ENCODE results near the gene WNK2. TPM values are rescaled to one million over a fixed set of nuclear protein-coding genes. Genes with fewer than 3 reads are reported as not detected.

The WNK2 gene
- total RNA-seq, 1 experiment from 2014 or later: 69.4 TPM

GRCh38 chr9:93180938-93181337 is 3.0 kb upstream of the WNK2 start:
- Histone ChIP-seq H4K20me1 (ENCODE audit: control insufficient read depth, insufficient read depth, insufficient read length) (no peaks in the 10 kb centered on the region), H2AK5ac (ENCODE audit: insufficient read length, low read length) (no peak overlapping the region), H4K91ac (ENCODE audit: insufficient read length, low read depth, low read length) (no peak overlapping the region), H3K79me2 (ENCODE audit: insufficient read depth, low read length) (no peaks in the 10 kb centered on the region; the same call in 1 of the 2 replicates), H3K9ac (ENCODE audit: extremely low read depth, insufficient read length, low read length) (no peak overlapping the region), H3K27ac (ENCODE audit: insufficient read length, low read depth, low read length) (no peak overlapping the region), H3K18ac (ENCODE audit: insufficient read length, low read depth, low read length) (no peak overlapping the region), H3K4me1 (ENCODE audit: insufficient read depth, low read length) (no peaks in the 10 kb centered on the region), H3K27me3 (ENCODE audit: insufficient read depth, low read length) (peaks cover 4% of the 10 kb centered on the region; the same call in 1 of the 2 replicates), H2BK5ac (ENCODE audit: insufficient read length, low read length) (no peak overlapping the region), H3K14ac (ENCODE audit: insufficient read depth, low read length) (no peak overlapping the region), H3T11ph (ENCODE audit: low read length) (no peak overlapping the region), H2BK120ac (ENCODE audit: low read depth, low read length, poor library complexity, severe bottlenecking) (no peak overlapping the region), H3K56ac (ENCODE audit: insufficient read length, low read depth, low read length) (no peak overlapping the region), H3K23me2 (ENCODE audit: insufficient read length, low read depth, low read length, poor library complexity, severe bottlenecking) (peaks cover 5% of the 10 kb centered on the region), H2BK20ac (ENCODE audit: low read depth, low read length, poor library complexity, severe bottlenecking) (no peak overlapping the region), H3K79me1 (ENCODE audit: insufficient read depth, low read depth, low read length, poor library complexity, severe bottlenecking) (no peaks in the 10 kb centered on the region), H3K4ac (ENCODE audit: low read depth, low read length) (no peak overlapping the region), H3K23ac (ENCODE audit: insufficient read length, low read depth, low read length) (no peak overlapping the region), H2BK12ac (ENCODE audit: insufficient read length, low read depth, low read length) (no peak overlapping the region), H2BK15ac (ENCODE audit: low read depth, low read length) (no peak overlapping the region), H4K5ac (ENCODE audit: insufficient read length, low read depth, low read length) (no peak overlapping the region), H3K9me3 (ENCODE audit: control insufficient read depth, low read depth, low read length) (no peaks in the 10 kb centered on the region), H4K8ac (replicated peaks; ENCODE audit: insufficient read length, low read depth, low read length) (no peak overlapping the region), H3K4me2 (ENCODE audit: insufficient read depth, insufficient read length, low read length) (no peak overlapping the region), H2AFZ (ENCODE audit: low read length) (no peak overlapping the region)
- DNase-seq: no peak
- Mint-ChIP-seq H3K27me3 (ENCODE audit: low read depth) (peaks cover 36% of the 10 kb centered on the region), H3K27ac (no peak overlapping the region), H3K9me3 (no peaks in the 10 kb centered on the region), H3K4me1 (peaks cover 6% of the 10 kb centered on the region in 2 experiments), H3K4me3 (no peak overlapping the region), H3K36me3 (ENCODE audit: insufficient read depth in 1 of 3, low read depth in 3 of 3) (no peaks in the 10 kb centered on the region; a peak in 2 of 7 replicates)
- TF ChIP-seq CTCF (conservative IDR thresholded peaks at IDR 0.05): no peak
- WGBS (ENCODE audit: extremely low coverage, insufficient read length, low lambda C conversion rate): no CpG with 5 or more reads among the region's 1 CpG

All from H9 (cell line).